ENCODE results near the gene EBPL. TPM values are rescaled to one million over a fixed set of nuclear protein-coding genes. Genes with fewer than 3 reads are reported as not detected.

Gene EBPL
- total and polyA plus RNA-seq, 8 donors, result 36.5 to 307 (median 65.1) TPM

DNA sequence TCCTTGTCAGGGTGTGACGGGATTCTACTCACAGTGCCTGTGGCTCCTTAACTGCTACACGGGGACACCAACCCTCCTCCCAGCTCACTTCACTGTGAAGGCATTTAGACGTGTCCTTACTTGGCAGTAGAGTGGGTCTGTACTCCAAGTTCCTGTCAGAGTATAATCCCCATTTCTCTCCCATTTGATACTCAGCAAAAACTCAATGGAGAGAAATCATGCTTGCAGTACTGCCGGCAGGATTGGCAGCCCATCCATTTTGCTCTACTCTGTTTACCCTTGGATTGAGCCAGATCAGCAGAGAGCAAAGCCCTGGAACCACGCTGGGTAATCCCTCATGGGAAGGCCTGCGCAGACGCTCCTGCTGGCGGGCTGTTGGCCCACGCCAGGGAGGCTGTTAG, 34.0 kb downstream of the EBPL start:
- no peaks in the 10 kb centered on the region for H3K9me3 ChIP-seq
- peaks cover 0 to 12% (median under 1%) of the 10 kb centered on the region in 4 donors for H3K4me1 ChIP-seq
- intact Hi-C loops (cut with DNase I; ENCODE audit: low total_unique reads), result no loop called here
- H3K36me3 ChIP-seq, result peaks cover 0 to 37% (median 26%) of the 10 kb centered on the region in 4 donors
- peak in 1 of 2 donors; percentile 28 for DNase-seq
- H3K27ac ChIP-seq, result peak overlapping the region in 1 of 5 donors; percentile 51
- TF ChIP-seq EP300 (IDR thresholded peaks at IDR 0.05) (peak; percentile 80), POLR2AphosphoS5 (IDR thresholded peaks at IDR 0.05) (peak; percentile 17 to 79 (median 21)), POLR2A (IDR thresholded peaks at IDR 0.05) (no peak)
- TF ChIP-seq, protein P1, sequence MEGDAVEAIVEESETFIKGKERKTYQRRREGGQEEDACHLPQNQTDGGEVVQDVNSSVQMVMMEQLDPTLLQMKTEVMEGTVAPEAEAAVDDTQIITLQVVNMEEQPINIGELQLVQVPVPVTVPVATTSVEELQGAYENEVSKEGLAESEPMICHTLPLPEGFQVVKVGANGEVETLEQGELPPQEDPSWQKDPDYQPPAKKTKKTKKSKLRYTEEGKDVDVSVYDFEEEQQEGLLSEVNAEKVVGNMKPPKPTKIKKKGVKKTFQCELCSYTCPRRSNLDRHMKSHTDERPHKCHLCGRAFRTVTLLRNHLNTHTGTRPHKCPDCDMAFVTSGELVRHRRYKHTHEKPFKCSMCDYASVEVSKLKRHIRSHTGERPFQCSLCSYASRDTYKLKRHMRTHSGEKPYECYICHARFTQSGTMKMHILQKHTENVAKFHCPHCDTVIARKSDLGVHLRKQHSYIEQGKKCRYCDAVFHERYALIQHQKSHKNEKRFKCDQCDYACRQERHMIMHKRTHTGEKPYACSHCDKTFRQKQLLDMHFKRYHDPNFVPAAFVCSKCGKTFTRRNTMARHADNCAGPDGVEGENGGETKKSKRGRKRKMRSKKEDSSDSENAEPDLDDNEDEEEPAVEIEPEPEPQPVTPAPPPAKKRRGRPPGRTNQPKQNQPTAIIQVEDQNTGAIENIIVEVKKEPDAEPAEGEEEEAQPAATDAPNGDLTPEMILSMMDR (IDR thresholded peaks at IDR 0.05), result no peak
- no peaks in the 10 kb centered on the region for H3K27me3 ChIP-seq
- no peak overlapping the region for H3K4me3 ChIP-seq
- WGBS, 5 donors, result 54 to 87% (median 74%) methylated on average over 8 to 9 of the region's 9 CpGs

DNA sequence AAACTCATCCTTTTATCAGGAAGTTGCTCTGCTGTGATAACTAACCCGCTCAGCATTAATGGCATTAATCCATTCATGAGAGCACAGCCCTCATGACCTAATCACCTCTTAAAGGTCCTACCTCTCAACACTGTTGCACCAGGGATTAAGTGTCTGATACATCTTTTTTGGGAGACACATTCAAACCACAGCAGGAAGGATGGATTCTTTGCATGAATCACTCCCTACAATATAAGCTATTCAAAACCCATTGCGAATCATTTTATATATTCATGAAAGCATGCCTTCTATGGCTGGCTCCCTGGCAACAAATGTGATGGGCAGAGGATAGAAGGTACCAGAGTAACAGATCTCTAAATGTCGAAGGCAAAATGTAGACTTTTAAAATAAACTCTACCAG, 35.4 kb downstream of the EBPL start:
- WGBS, 5 donors, result 76 to 85% (median 82%) methylated on average over 3 of the region's 3 CpGs
- Histone ChIP-seq H3K4me1 (peaks cover 0 to 14% (median 2%) of the 10 kb centered on the region in 4 donors), H3K4me3 (no peak overlapping the region), H3K27ac (peak overlapping the region in 2 of 5 donors; percentile 26 to 38), H3K9me3 (no peaks in the 10 kb centered on the region), H3K27me3 (no peaks in the 10 kb centered on the region), H3K36me3 (peaks cover 0 to 24% (median 12%) of the 10 kb centered on the region in 4 donors)
- TF ChIP-seq POLR2A (IDR thresholded peaks at IDR 0.05), result no peak
- no peak for TF ChIP-seq POLR2AphosphoS5 (IDR thresholded peaks at IDR 0.05)
- TF ChIP-seq EP300 (IDR thresholded peaks at IDR 0.05), result no peak
- TF ChIP-seq, protein P1 (IDR thresholded peaks at IDR 0.05), result no peak
- DNase-seq, result no peak
- intact Hi-C loops (cut with DNase I; ENCODE audit: low total_unique reads), result no loop called here

DNA sequence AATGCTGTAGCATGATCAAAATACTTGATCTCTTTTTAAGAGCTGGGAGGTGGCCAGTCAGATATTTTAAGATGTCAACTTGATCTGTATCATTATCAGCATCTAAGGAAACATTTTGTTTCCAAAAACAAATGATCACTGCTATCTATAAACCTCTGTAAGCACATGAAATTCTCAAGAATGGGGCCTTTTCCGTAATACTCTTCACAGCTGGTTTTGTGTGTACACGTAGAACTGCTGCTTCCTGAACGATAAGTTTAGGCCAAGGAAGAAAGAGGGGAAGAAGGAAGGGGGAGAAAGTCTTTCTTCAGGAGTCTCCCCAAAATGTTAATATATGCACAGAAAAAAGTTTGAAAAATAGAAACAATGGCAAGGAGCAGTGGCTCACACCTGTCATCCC, 37.3 kb downstream of the EBPL start:
- no peak overlapping the region for H3K27ac ChIP-seq
- no peak for DNase-seq
- intact Hi-C loops (cut with DNase I; ENCODE audit: low total_unique reads), result no loop called here
- no peaks in the 10 kb centered on the region for H3K27me3 ChIP-seq
- peaks cover 0 to 6% (median 0%) of the 10 kb centered on the region in 4 donors for H3K36me3 ChIP-seq
- WGBS, 5 donors, result 80 to 90% (median 85%) methylated on average over 3 of the region's 3 CpGs
- H3K4me1 ChIP-seq, result peaks cover 0 to 24% (median 10%) of the 10 kb centered on the region in 4 donors
- no peak overlapping the region for H3K4me3 ChIP-seq
- TF ChIP-seq, protein P1 (IDR thresholded peaks at IDR 0.05), result no peak
- no peaks in the 10 kb centered on the region for H3K9me3 ChIP-seq

DNA sequence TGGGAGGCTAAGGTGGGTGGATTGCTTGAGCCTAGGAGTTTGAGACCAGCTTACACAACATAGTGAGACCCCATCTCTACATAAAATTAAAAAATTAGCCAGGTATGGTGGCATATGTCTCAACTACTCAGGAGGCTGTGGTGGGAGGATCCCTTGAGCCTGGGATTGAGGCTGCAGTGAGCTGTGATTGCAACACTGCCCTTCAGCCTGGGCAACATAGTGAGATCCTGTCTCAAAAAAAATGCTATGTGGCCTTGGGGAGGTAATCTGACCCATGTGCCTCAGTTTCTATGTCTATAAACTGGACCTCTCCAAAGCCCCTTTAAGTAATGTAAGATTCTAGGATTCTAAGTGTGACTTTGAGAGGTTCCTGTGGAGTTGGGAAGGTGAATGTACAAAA, 37.8 kb downstream of the EBPL start:
- Histone ChIP-seq H3K4me1 (peaks cover 0 to 24% (median 10%) of the 10 kb centered on the region in 4 donors), H3K36me3 (peaks cover 0 to under 1% (median 0%) of the 10 kb centered on the region in 4 donors), H3K9me3 (no peaks in the 10 kb centered on the region), H3K27ac (no peak overlapping the region), H3K27me3 (no peaks in the 10 kb centered on the region), H3K4me3 (no peak overlapping the region)
- intact Hi-C loops (cut with DNase I; ENCODE audit: low total_unique reads), result no loop called here
- TF ChIP-seq EP300 (IDR thresholded peaks at IDR 0.05) (no peak), POLR2AphosphoS5 (IDR thresholded peaks at IDR 0.05) (no peak), POLR2A (IDR thresholded peaks at IDR 0.05) (no peak)
- TF ChIP-seq, protein P1 (IDR thresholded peaks at IDR 0.05), result no peak
- DNase-seq, result no peak
